Tibial nerve (tissue), 4 donors: ENCODE results near the gene ILF3. TPM values are rescaled to one million over a fixed set of nuclear protein-coding genes. Genes with fewer than 3 reads are reported as not detected.

Experiments
- DNase-seq, 2 donors: peaks; one replicate each; pipeline ENCODE4 v3.0.0-alpha.2; 2019; ENCODE audit warnings: low spot score in 2 of 2
- H3K27ac ChIP-seq, 4 donors: fragments of 200-600 bp; sonication (generic) in 3 of 4; one replicate each; pipeline ENCODE4 v1.5.1; 2017 to 2019; ENCODE audit warnings: mild to moderate bottlenecking in 1 of 4
- H3K27me3 ChIP-seq, 2 donors: fragments of 200-600 bp; sonication (generic) in 1 of 2; one replicate each; pipeline versions ENCODE4 v1.5.1 to v1.6.0; 2017 to 2019
- H3K36me3 ChIP-seq, 3 donors: fragments of 200-600 bp; sonication (generic); one replicate each; pipeline ENCODE4 v1.5.1; 2018 to 2019
- H3K4me1 ChIP-seq, 4 donors: fragments of 200-600 bp; sonication (generic) in 3 of 4; one replicate each; pipeline ENCODE4 v1.5.1; 2017 to 2019
- H3K4me3 ChIP-seq, 4 donors: fragments of 200-600 bp; sonication (generic) in 3 of 4; one replicate each; pipeline ENCODE4 v1.5.1; 2017 to 2019; ENCODE audit warnings: mild to moderate bottlenecking in 1 of 4, moderate library complexity in 1 of 4
- H3K9me3 ChIP-seq, 4 donors: fragments of 200-600 bp; sonication (generic) in 3 of 4; one replicate each; pipeline ENCODE4 v1.5.1; 2017 to 2019
- EP300 ChIP-seq, 2 donors: sonication (generic); formaldehyde crosslinking; IDR thresholded peaks; one replicate each; pipeline ENCODE4 v1.6.1; 2017; ENCODE audit warnings: antibody characterized with exemption in 2 of 2, mild to moderate bottlenecking in 1 of 2
- POLR2A ChIP-seq, 2 donors: fragments of 450-650 bp; IDR thresholded peaks; one replicate each; pipeline ENCODE4 v1.6.1; 2017; ENCODE audit warnings: antibody characterized with exemption in 2 of 2, mild to moderate bottlenecking in 2 of 2, moderate library complexity in 2 of 2
- WGBS, 2 donors: methylation state at CpG; one replicate each; pipeline ENCODE4 v1.1.5; 2018; 5-methylcytosine and 5-hydroxymethylcytosine counted together
- total RNA-seq, 4 donors: library from RNA; depleted of rRNA; stranded (reverse); fragments of >200 nt; gene quantifications; one replicate each; pipeline ENCODE4 v1.1.0, GENCODE V29; 2016
- TF ChIP-seq, protein P1 (sequence below), 5 experiments: fragments of 200-600 bp in 3 of 5; fragments of 450-650 bp in 2 of 5; sonication (generic) in 3 of 5; IDR thresholded peaks; one replicate each; pipeline ENCODE4 v1.5.1; 2016 to 2019; ENCODE audit warnings: antibody characterized with exemption in 5 of 5, mild to moderate bottlenecking in 3 of 5, moderate library complexity in 2 of 5

ILF3 gene
- total RNA-seq, 4 donors from 2014 or later: 109 to 166 (median 127) TPM

DNA sequence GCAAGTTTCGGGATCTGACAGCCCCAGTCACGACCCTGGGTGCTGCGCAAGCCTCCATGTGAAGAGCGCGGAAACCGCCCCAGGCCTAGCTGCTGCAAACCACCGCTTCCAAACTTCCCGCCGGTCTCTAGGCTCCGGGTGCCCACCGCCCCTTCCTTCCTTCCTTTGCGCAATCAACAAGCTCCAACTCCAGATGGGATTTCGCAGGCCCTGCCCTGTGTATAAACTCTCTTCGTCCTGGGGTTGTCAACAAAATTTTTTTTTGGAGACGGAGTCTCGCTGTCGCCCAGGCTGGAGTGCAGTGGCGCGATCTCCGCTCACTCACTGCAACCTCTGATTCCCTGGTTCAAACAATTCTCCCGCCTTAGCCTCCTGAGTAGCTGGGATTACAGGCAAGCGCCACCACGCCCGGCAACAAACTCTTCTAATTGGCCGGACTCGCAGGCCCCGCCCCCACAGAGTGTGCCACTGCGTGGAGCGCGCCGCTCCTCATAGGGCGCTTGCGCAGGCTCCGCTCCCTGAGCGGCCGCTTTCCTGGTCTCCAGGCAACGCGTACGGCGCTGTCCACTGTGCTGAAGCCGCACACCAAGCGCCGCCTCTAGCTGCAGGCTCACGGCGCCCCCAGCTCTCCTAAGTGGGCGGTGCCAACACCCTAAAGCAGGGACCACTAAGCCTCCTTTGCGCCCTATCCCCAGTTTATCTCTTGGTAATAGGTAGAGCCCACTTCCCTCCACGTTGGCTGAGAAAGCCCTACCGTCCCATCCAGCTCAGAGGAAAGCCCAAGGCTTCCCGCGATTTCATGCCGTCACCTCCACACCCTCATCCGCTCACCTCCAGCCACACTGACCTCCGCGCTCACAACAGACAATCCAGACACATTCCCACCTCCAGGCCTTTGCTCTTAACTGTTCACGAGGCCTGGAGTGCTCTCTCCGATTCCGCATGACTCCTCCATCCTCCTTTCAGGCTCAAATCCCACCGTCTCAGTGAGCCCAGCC, 41.6 kb downstream of the ILF3 start:
- DNase-seq: peak; percentile 70 to 85
- no peaks in the 10 kb centered on the region for H3K9me3 ChIP-seq
- peaks cover 0 to 15% (median 8%) of the 10 kb centered on the region in 4 donors for H3K4me1 ChIP-seq
- H3K27ac ChIP-seq: no peak overlapping the region
- TF ChIP-seq POLR2A (IDR thresholded peaks at IDR 0.05) (no peak), EP300 (IDR thresholded peaks at IDR 0.05) (peak in 1 of 2 donors; percentile 14)
- TF ChIP-seq, protein P1, sequence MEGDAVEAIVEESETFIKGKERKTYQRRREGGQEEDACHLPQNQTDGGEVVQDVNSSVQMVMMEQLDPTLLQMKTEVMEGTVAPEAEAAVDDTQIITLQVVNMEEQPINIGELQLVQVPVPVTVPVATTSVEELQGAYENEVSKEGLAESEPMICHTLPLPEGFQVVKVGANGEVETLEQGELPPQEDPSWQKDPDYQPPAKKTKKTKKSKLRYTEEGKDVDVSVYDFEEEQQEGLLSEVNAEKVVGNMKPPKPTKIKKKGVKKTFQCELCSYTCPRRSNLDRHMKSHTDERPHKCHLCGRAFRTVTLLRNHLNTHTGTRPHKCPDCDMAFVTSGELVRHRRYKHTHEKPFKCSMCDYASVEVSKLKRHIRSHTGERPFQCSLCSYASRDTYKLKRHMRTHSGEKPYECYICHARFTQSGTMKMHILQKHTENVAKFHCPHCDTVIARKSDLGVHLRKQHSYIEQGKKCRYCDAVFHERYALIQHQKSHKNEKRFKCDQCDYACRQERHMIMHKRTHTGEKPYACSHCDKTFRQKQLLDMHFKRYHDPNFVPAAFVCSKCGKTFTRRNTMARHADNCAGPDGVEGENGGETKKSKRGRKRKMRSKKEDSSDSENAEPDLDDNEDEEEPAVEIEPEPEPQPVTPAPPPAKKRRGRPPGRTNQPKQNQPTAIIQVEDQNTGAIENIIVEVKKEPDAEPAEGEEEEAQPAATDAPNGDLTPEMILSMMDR (IDR thresholded peaks at IDR 0.05): no peak
- H3K4me3 ChIP-seq: peak overlapping the region in 1 of 4 donors; percentile 11
- no peaks in the 10 kb centered on the region for H3K27me3 ChIP-seq
- peaks cover 0 to 31% (median 0%) of the 10 kb centered on the region in 3 donors for H3K36me3 ChIP-seq
- WGBS, 2 donors: 11 to 20% methylated on average over 46 to 59 of the region's 59 CpGs

DNA sequence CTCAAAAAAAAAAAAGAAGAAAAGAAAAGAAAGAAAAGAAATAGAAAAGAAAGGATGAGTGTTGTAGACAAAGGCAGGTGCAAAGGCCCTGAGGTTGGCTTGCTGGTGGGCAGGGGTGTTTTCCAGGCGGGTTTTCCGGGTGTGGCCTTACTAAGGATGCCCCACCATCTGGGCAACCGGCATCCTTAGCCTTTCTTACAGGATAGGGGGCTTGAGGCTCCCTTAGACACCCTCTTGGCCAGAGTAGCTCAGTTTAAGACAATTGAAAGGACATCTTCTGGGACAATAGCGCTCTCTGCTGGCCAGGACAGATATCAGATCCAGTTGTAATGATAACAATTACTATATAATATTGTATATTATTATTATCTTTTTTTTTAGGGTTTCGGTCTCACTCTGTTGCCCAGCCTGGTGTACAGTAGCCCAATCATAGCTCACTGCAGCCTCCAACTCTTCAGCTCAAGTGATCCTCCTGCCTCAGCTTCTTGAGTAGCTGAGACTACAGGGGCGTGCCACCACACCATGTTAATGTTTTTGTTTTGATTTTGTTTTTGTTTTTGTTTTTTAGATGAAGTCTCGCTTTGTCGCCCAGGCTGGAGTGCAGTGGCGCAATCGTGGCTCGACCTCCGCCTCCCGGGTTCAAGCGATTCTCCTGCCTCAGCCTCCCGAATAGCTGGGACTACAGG, 45.6 kb downstream of the ILF3 start:
- peak in 1 of 2 donors; percentile 68 for DNase-seq

DNA sequence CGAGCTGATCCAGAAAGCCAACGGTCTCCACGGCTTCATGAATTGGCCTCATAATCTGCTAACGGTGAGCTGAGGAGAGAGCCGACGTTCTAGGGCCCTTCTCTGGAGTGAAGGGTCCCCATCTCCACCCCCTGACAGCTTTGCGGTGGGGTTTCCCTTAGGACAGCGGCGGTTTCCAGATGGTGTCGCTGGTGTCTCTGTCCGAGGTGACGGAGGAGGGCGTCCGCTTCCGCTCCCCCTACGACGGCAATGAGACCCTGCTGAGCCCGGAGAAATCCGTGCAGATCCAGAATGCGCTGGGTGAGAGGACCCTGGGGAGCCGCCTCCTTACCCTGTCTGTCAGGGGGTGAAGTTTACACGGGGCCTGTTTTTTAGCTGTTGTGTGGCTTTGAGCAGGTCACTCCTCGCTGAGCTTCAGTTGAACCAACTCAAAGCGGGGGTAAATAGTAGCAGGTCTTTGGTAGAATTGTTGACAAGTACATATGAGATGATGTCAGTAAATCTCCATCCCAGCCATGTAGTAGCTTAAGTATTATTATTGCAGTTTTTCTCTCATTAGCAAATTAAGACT, 47.9 kb downstream of the ILF3 start:
- Histone ChIP-seq H3K36me3 (peaks cover 0 to 29% (median 0%) of the 10 kb centered on the region in 3 donors), H3K27me3 (no peaks in the 10 kb centered on the region), H3K4me1 (peaks cover 0 to 12% (median 5%) of the 10 kb centered on the region in 4 donors), H3K27ac (no peak overlapping the region), H3K9me3 (no peaks in the 10 kb centered on the region), H3K4me3 (peak overlapping the region; percentile 54 to 85 (median 76))
- WGBS, 2 donors: 6 to 7% methylated on average over 23 to 24 of the region's 24 CpGs
- DNase-seq: no peak
- TF ChIP-seq EP300 (IDR thresholded peaks at IDR 0.05) (no peak), POLR2A (IDR thresholded peaks at IDR 0.05) (no peak)
- TF ChIP-seq, protein P1 (IDR thresholded peaks at IDR 0.05): no peak

More for the DNA sequence above, 45.6 kb downstream of the ILF3 start:
- Histone ChIP-seq H3K9me3 (no peaks in the 10 kb centered on the region), H3K27me3 (no peaks in the 10 kb centered on the region), H3K4me1 (peaks cover 0 to 27% (median 14%) of the 10 kb centered on the region in 4 donors), H3K4me3 (no peak overlapping the region), H3K36me3 (peaks cover 0 to 18% (median 0%) of the 10 kb centered on the region in 3 donors), H3K27ac (no peak overlapping the region)
- 41 to 43% methylated on average over 15 of the region's 15 CpGs for WGBS, 2 donors
- no peak for TF ChIP-seq EP300 (IDR thresholded peaks at IDR 0.05)
- TF ChIP-seq, protein P1 (IDR thresholded peaks at IDR 0.05): peak in 4 of 5 experiments; percentile 25 to 59 (median 38)
- TF ChIP-seq POLR2A (IDR thresholded peaks at IDR 0.05): no peak

DNA sequence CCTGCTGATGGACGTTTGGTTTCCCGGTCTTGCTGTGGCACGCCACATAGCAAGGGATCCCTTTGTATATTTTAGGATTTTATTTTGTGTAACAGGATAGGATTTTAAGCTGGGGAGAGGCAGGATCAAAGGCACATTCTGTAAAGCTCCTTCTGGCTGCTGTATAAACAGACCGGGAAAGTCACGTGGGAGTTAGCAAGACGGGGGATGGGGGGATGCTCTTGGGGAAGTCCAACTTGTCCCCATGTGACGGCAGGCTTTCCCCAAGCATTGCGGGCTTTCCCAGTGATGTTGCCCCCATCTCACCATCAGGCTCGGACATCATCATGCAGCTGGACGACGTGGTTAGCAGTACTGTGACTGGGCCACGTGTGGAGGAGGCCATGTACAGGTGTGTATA, 52.8 kb downstream of the ILF3 start:
- no peaks in the 10 kb centered on the region for H3K27me3 ChIP-seq
- H3K9me3 ChIP-seq: no peaks in the 10 kb centered on the region
- no peak for DNase-seq
- no peak overlapping the region for H3K27ac ChIP-seq
- peaks cover 0 to 75% (median 0%) of the 10 kb centered on the region in 3 donors for H3K36me3 ChIP-seq
- 77 to 84% methylated on average over 12 of the region's 12 CpGs for WGBS, 2 donors
- TF ChIP-seq EP300 (IDR thresholded peaks at IDR 0.05) (no peak), POLR2A (IDR thresholded peaks at IDR 0.05) (no peak)
- TF ChIP-seq, protein P1 (IDR thresholded peaks at IDR 0.05): no peak
- peaks cover 0 to 5% (median 2%) of the 10 kb centered on the region in 4 donors for H3K4me1 ChIP-seq
- no peak overlapping the region for H3K4me3 ChIP-seq
